ENCODE results near the gene AIP. TPM values are rescaled to one million over a fixed set of nuclear protein-coding genes. Genes with fewer than 3 reads are reported as not detected.

Gene AIP
- total and polyA plus RNA-seq, 2 of the 8 experiments (the other 6 are each of a cell fraction or from before 2014, with no cell fraction given) = 29.8 to 54.4 TPM

DNA sequence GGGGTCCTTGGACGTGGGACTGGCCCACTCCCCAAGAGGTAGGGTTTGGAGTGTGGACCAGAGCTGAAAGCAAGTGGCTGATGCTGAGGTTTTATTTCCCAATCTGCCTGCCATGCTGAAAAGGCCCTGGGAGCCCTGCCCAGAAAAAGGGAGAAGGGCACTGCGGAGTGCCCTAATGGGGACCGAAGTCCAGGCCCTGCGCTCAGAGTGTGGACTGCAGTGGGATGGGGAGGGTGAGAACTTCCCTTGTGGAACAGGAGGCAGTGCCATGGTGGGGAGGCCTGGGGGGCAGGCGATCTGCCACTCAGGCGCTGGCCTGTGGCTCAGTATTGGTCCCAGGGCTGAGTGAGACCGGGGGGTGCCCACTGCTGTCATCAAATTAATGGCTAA is 34.6 kb upstream of the AIP start:
- no peak overlapping the region for H2BK5ac ChIP-seq (ENCODE audit: low read depth, low read length)
- H2BK120ac ChIP-seq (replicated peaks; ENCODE audit: low read depth, low read length) = no peak overlapping the region
- 88% methylated on average over 7 of the region's 7 CpGs; no CpG with 5 or more reads in 1 of the 2 experiments for WGBS, 2 experiments (ENCODE audit: extremely low coverage in 1 of 2, insufficient coverage in 1 of 2, insufficient read length in 1 of 2, insufficient replicate concordance in 2 of 2, low coverage in 1 of 2, low lambda C conversion rate in 2 of 2, missing lambda C conversion rate in 1 of 2)
- POLR2A ChIA-PET (ENCODE audit: partially characterized antibody) = interaction anchor here (0.6 to 1.1 kb wide), 2 partner anchors 20 to 29 kb away, joined by 3 to 4 read pairs; no protein-coding TSS in a partner anchor
- no peaks in the 10 kb centered on the region for H3K79me2 ChIP-seq (ENCODE audit: control insufficient read depth in 1 of 2, insufficient read depth in 2 of 2, low read length in 2 of 2)
- H3K4me3 ChIP-seq (ENCODE audit: extremely low read depth in 1 of 4, insufficient read depth in 2 of 4, low read depth in 3 of 4, low read length in 4 of 4) = no peak overlapping the region
- no peaks in the 10 kb centered on the region for H3K36me3 ChIP-seq (ENCODE audit: control insufficient read depth in 2 of 4, insufficient read depth in 4 of 4, low read length in 3 of 4)
- H3K14ac ChIP-seq (ENCODE audit: insufficient read length) = no peak overlapping the region
- H3K18ac ChIP-seq (ENCODE audit: extremely low read depth, low read length) = no peak overlapping the region
- no peak overlapping the region for H4K5ac ChIP-seq (ENCODE audit: insufficient read length, low read depth, low read length)
- no peak overlapping the region for H2BK12ac ChIP-seq (ENCODE audit: low read depth, low read length)
- H2BK20ac ChIP-seq (ENCODE audit: low read length) = no peak overlapping the region
- CTCF ChIA-PET (ENCODE audit: partially characterized antibody) = interaction anchor here (1.2 kb wide), 1 partner anchor 56 kb away, joined by 3 read pairs; the partner anchor contains the start of gene RAD9A
- H3K23ac ChIP-seq (ENCODE audit: insufficient read length) = no peak overlapping the region
- H4K20me1 ChIP-seq (replicated peaks in 1 of 2; ENCODE audit: control insufficient read depth in 1 of 2, insufficient read depth in 2 of 2, low read length in 2 of 2) = no peaks in the 10 kb centered on the region
- H3K9me3 ChIP-seq (ENCODE audit: insufficient read depth in 2 of 2, low read depth in 1 of 2, low read length in 1 of 2) = no peaks in the 10 kb centered on the region
- H3K4me2 ChIP-seq (ENCODE audit: insufficient read depth in 1 of 2, low read depth in 2 of 2, low read length in 2 of 2) = no peak overlapping the region
- no peak overlapping the region for H3K56ac ChIP-seq (replicated peaks; ENCODE audit: insufficient read length, low read depth, low read length)
- DNase-seq (ENCODE audit: low read depth in 1 of 2, low spot score in 2 of 2) (no peak), FAIRE-seq (no peak)
- no peak overlapping the region for H3K4ac ChIP-seq (replicated peaks; ENCODE audit: insufficient read length, low read depth, low read length)
- H4K8ac ChIP-seq (ENCODE audit: extremely low read depth, insufficient read depth, low read length) = no peak overlapping the region
- no peaks in the 10 kb centered on the region for H3K27me3 ChIP-seq (replicated peaks in 1 of 4; ENCODE audit: control insufficient read depth in 3 of 4, extremely low read depth in 1 of 4, insufficient read depth in 3 of 4, low read length in 3 of 4)
- 0 out of 2 replicates have a peak overlapping the region, but pooled peaks have one; percentile 39 for H2AK5ac ChIP-seq (ENCODE audit: low read depth, low read length)
- no peak overlapping the region for H2BK15ac ChIP-seq (ENCODE audit: low read length)
- H3K27ac ChIP-seq (ENCODE audit: low read depth, low read length) = no peak overlapping the region; the same call in 1 of the 2 replicates
- no peaks in the 10 kb centered on the region for H3K79me1 ChIP-seq (ENCODE audit: low read depth, low read length)
- no peaks in the 10 kb centered on the region for H3K23me2 ChIP-seq (ENCODE audit: low read depth, low read length)
- no peaks in the 10 kb centered on the region for H3K4me1 ChIP-seq (replicated peaks in 1 of 4; ENCODE audit: control insufficient read depth in 3 of 4, insufficient read depth in 4 of 4, low read length in 3 of 4)
- H2AFZ ChIP-seq (ENCODE audit: low read length) = no peak overlapping the region
- H4K91ac ChIP-seq (replicated peaks; ENCODE audit: insufficient read length, low read length) = no peak overlapping the region
- no peak overlapping the region for H3K9ac ChIP-seq (replicated peaks in 1 of 4; ENCODE audit: extremely low read depth in 1 of 4, low read depth in 3 of 4, low read length in 3 of 4)
- no peak for TF ChIP-seq CEBPB (IDR thresholded peaks at IDR 0.05; ENCODE audit: low read depth, low read length)
- no peak for TF ChIP-seq SP1 (IDR thresholded peaks at IDR 0.05; ENCODE audit: low read depth, low read length)
- no peak for TF ChIP-seq POLR2AphosphoS5 (IDR thresholded peaks at IDR 0.05; ENCODE audit: low read depth, low read length)

All from H1 (cell line).